ENCODE measurements around the gene MIXL1.

GRCh38 chr1:226220473-226221189, 2.8 kb upstream of the MIXL1 start:
- TF ChIP-seq CTCF (IDR thresholded peaks at IDR 0.05) = no peak
- no peak for TF ChIP-seq POLR2AphosphoS5 (IDR thresholded peaks at IDR 0.05)
- TF ChIP-seq POLR2A (IDR thresholded peaks at IDR 0.05; ENCODE audit: low read depth) = no peak
- TF ChIP-seq EP300 (IDR thresholded peaks at IDR 0.05) = no peak
